Measurements from ENCODE around the gene GLTP. TPM values are rescaled to one million over a fixed set of nuclear protein-coding genes. Genes with fewer than 3 reads are reported as not detected.

Gene GLTP
- total and polyA plus RNA-seq, 2 of the 13 experiments (the other 11 are each of a cell fraction or from before 2014, with no cell fraction given) = 10.7 to 12.9 TPM

DNA sequence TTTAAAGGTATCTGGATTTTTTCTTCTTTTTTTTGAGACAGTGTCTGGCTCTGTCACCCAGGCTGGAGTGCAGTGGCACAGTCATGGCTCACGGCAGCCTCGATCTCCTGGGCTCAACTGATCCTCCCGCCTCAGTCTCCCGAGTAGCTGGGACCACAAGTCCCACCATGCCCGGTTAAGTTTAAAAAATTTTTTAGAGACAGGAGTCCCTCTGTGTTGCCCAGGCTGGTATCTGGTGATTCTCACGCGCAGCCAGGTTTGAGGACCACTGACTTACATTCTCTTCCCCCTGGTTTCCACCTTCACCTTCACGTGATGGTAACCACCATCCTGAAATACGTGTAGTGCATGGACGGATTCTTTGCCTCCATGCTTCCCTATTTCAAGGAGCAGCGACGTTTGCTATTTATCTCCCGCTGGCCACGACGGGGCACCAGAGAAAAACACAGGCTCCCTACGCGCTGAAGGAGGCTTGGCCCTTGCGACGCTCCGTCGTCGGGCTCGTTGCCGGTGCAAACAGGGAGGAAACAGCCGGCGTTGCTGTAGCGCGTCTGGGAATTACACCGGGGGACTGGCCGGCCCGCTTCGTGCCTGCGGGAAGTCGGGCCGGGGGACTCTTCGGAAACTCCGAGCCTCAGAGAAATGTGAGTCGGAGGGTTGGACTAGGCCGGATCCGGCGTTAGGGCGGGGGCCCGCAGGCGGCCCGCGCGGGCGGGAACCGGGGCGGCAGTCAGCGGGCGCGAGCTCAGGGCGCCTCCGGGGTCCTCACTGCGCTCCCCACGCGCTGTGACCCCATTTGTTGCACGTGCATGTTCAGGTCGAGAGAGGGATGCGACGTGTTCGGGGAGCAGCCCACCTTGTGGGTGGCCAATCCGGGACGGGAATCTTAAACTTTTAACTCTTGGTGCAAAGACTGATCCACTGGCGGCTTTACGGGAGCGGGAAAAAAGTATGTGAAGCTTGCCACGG is 19.7 kb upstream of the GLTP start, which contains the start of gene TCHP (continued):
- TF ChIP-seq, protein P1, sequence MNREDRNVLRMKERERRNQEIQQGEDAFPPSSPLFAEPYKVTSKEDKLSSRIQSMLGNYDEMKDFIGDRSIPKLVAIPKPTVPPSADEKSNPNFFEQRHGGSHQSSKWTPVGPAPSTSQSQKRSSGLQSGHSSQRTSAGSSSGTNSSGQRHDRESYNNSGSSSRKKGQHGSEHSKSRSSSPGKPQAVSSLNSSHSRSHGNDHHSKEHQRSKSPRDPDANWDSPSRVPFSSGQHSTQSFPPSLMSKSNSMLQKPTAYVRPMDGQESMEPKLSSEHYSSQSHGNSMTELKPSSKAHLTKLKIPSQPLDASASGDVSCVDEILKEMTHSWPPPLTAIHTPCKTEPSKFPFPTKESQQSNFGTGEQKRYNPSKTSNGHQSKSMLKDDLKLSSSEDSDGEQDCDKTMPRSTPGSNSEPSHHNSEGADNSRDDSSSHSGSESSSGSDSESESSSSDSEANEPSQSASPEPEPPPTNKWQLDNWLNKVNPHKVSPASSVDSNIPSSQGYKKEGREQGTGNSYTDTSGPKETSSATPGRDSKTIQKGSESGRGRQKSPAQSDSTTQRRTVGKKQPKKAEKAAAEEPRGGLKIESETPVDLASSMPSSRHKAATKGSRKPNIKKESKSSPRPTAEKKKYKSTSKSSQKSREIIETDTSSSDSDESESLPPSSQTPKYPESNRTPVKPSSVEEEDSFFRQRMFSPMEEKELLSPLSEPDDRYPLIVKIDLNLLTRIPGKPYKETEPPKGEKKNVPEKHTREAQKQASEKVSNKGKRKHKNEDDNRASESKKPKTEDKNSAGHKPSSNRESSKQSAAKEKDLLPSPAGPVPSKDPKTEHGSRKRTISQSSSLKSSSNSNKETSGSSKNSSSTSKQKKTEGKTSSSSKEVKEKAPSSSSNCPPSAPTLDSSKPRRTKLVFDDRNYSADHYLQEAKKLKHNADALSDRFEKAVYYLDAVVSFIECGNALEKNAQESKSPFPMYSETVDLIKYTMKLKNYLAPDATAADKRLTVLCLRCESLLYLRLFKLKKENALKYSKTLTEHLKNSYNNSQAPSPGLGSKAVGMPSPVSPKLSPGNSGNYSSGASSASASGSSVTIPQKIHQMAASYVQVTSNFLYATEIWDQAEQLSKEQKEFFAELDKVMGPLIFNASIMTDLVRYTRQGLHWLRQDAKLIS (CRISPR knock-in tag; IDR thresholded peaks at IDR 0.05) = no peak
- TF ChIP-seq ZNF33B (CRISPR knock-in tag; IDR thresholded peaks at IDR 0.05) (no peak), ZC3H13 (CRISPR knock-in tag; IDR thresholded peaks at IDR 0.05) (peak; percentile 75; the same call in 1 of the 2 replicates), ZNF546 (CRISPR knock-in tag; conservative IDR thresholded peaks at IDR 0.05) (no peak), POGZ (CRISPR knock-in tag; IDR thresholded peaks at IDR 0.05) (peak; percentile 72), SAFB2 (CRISPR knock-in tag; IDR thresholded peaks at IDR 0.05; ENCODE audit: borderline replicate concordance, low read depth) (no peak), PCBP1 (IDR thresholded peaks at IDR 0.05; ENCODE audit: borderline replicate concordance, low read depth, low read length) (no peak), SP5 (CRISPR knock-in tag; IDR thresholded peaks at IDR 0.05; ENCODE audit: borderline replicate concordance, low read depth) (no peak; the same call in 1 of the 2 replicates), POLR2G (IDR thresholded peaks at IDR 0.05; ENCODE audit: low read depth, low read length) (peak; percentile 86), RXRB (CRISPR knock-in tag; IDR thresholded peaks at IDR 0.05; ENCODE audit: borderline replicate concordance) (peak; percentile 50; the same call in 1 of the 2 replicates), DNMT1 (CRISPR knock-in tag; IDR thresholded peaks at IDR 0.05) (no peak), TP53 (CRISPR knock-in tag; conservative IDR thresholded peaks at IDR 0.05) (no peak), ZNF781 (CRISPR knock-in tag; IDR thresholded peaks at IDR 0.05; ENCODE audit: borderline replicate concordance, not compliant biosample characterization) (no peak), ZNF136 (CRISPR knock-in tag; IDR thresholded peaks at IDR 0.05; ENCODE audit: low read depth) (no peak), ZNF10 (CRISPR knock-in tag; IDR thresholded peaks at IDR 0.05; ENCODE audit: borderline replicate concordance, low read depth) (no peak), RFX3 (CRISPR knock-in tag; IDR thresholded peaks at IDR 0.05) (no peak)
- TF ChIP-seq, protein P2, sequence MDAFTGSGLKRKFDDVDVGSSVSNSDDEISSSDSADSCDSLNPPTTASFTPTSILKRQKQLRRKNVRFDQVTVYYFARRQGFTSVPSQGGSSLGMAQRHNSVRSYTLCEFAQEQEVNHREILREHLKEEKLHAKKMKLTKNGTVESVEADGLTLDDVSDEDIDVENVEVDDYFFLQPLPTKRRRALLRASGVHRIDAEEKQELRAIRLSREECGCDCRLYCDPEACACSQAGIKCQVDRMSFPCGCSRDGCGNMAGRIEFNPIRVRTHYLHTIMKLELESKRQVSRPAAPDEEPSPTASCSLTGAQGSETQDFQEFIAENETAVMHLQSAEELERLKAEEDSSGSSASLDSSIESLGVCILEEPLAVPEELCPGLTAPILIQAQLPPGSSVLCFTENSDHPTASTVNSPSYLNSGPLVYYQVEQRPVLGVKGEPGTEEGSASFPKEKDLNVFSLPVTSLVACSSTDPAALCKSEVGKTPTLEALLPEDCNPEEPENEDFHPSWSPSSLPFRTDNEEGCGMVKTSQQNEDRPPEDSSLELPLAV (CRISPR knock-in tag; conservative IDR thresholded peaks at IDR 0.05; ENCODE audit: low read depth) = no peak
- TF ChIP-seq, protein P3, sequence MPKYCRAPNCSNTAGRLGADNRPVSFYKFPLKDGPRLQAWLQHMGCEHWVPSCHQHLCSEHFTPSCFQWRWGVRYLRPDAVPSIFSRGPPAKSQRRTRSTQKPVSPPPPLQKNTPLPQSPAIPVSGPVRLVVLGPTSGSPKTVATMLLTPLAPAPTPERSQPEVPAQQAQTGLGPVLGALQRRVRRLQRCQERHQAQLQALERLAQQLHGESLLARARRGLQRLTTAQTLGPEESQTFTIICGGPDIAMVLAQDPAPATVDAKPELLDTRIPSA (CRISPR knock-in tag; IDR thresholded peaks at IDR 0.05; ENCODE audit: borderline replicate concordance) = no peak
- TF ChIP-seq, protein P4, sequence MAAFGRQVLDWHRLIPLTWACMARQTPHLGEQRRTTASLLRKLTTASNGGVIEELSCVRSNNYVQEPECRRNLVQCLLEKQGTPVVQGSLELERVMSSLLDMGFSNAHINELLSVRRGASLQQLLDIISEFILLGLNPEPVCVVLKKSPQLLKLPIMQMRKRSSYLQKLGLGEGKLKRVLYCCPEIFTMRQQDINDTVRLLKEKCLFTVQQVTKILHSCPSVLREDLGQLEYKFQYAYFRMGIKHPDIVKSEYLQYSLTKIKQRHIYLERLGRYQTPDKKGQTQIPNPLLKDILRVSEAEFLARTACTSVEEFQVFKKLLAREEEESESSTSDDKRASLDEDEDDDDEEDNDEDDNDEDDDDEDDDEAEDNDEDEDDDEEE (CRISPR knock-in tag; IDR thresholded peaks at IDR 0.05) = peak; percentile 53; the same call in 1 of the 2 replicates
- TF ChIP-seq, protein P5, sequence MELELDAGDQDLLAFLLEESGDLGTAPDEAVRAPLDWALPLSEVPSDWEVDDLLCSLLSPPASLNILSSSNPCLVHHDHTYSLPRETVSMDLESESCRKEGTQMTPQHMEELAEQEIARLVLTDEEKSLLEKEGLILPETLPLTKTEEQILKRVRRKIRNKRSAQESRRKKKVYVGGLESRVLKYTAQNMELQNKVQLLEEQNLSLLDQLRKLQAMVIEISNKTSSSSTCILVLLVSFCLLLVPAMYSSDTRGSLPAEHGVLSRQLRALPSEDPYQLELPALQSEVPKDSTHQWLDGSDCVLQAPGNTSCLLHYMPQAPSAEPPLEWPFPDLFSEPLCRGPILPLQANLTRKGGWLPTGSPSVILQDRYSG (CRISPR knock-in tag; IDR thresholded peaks at IDR 0.05) = no peak
